Uterus (tissue), 2 donors: ENCODE data around the gene VSIG4.
A peak's percentile ranks its signal among the peaks of the same experiment; 100 is the strongest.

ENCODE experiments used
- CTCF ChIP-seq, 4 experiments: fragments of 200-600 bp in 2 of 4; fragments of 450-650 bp in 2 of 4; sonication (generic) in 2 of 4; IDR thresholded peaks; one replicate each; pipeline ENCODE4 v1.5.1; 2016 to 2019; ENCODE audit warnings: antibody characterized with exemption in 4 of 4, mild to moderate bottlenecking in 2 of 4, moderate library complexity in 1 of 4
- POLR2A ChIP-seq, 2 donors: fragments of 450-650 bp; IDR thresholded peaks; one replicate each; pipeline ENCODE4 v1.6.1; 2016; ENCODE audit warnings: antibody characterized with exemption in 2 of 2, mild to moderate bottlenecking in 1 of 2, moderate library complexity in 1 of 2

GRCh38 chrX:66030505-66031317 lies 9.2 kb downstream of the VSIG4 start:
- peak in 2 of 4 experiments; percentile 6 to 15 for TF ChIP-seq CTCF (IDR thresholded peaks at IDR 0.05)
- no peak for TF ChIP-seq POLR2A (IDR thresholded peaks at IDR 0.05)
